Common myeloid progenitor, CD34-positive (primary cell): ENCODE measurements around the gene WDR86.

Source experiments
- CTCF ChIA-PET: fragments of 350-600 bp; sonication (Branson Sonifier 250); formaldehyde crosslinking; loops from one replicate; lab custom pipeline; 2021; ENCODE audit warnings: antibody characterized with exemption; lab: Charles Lee
- POLR2A ChIA-PET: fragments of 350-600 bp; sonication (Branson Sonifier 250); formaldehyde crosslinking; loops from one replicate; lab custom pipeline; 2021; ENCODE audit warnings: antibody characterized with exemption; lab: Charles Lee
- DNase-seq, 3 donors: peaks; one replicate each; pipeline versions ENCODE4 v3.0.0 to v3.0.0-alpha.2; 2013
- H3K27ac ChIP-seq, 2 experiments: 1 replicate in 1 of 2; 2 replicates in 1 of 2; pipeline ENCODE4 v1.7.0; 2013; ENCODE audit warnings: inconsistent platforms in 2 of 2, low read length in 2 of 2, mild to moderate bottlenecking in 2 of 2, low read depth in 1 of 2, moderate library complexity in 1 of 2; ENCODE audit not compliant: severe bottlenecking in 2 of 2, insufficient read depth in 1 of 2, poor library complexity in 1 of 2
- H3K27me3 ChIP-seq, 5 experiments: replicated peaks in 2 of 5; 1 replicate in 3 of 5; 2 replicates in 2 of 5; pipeline versions ENCODE4 v1.6.1 to v1.7.0; 2013; ENCODE audit warnings: low read length in 4 of 5, mild to moderate bottlenecking in 2 of 5, moderate library complexity in 2 of 5, inconsistent platforms in 1 of 5; ENCODE audit not compliant: insufficient read depth in 5 of 5, control insufficient read depth in 4 of 5
- H3K36me3 ChIP-seq, 4 experiments: 1 replicate in 2 of 4; 2 replicates in 2 of 4; pipeline versions ENCODE4 v1.6.1 to v1.7.0; 2013; ENCODE audit warnings: low read length in 3 of 4, control low read depth in 1 of 4, mild to moderate bottlenecking in 1 of 4; ENCODE audit not compliant: control insufficient read depth in 4 of 4, insufficient read depth in 4 of 4
- H3K4me1 ChIP-seq, 4 experiments: 1 replicate in 3 of 4; 2 replicates in 1 of 4; pipeline versions ENCODE4 v1.6.1 to v1.7.1; 2013; ENCODE audit warnings: low read length in 3 of 4, mild to moderate bottlenecking in 3 of 4, control low read depth in 1 of 4, inconsistent platforms in 1 of 4, moderate library complexity in 1 of 4; ENCODE audit not compliant: control insufficient read depth in 4 of 4, insufficient read depth in 4 of 4; ENCODE audit errors: control extremely low read depth in 1 of 4
- H3K4me3 ChIP-seq, 7 experiments: 1 replicate in 4 of 7; 2 replicates in 3 of 7; pipeline versions ENCODE4 v1.5.1 to v1.7.0; 2013; ENCODE audit warnings: mild to moderate bottlenecking in 7 of 7, low read length in 6 of 7, moderate library complexity in 6 of 7, inconsistent platforms in 2 of 7, low read depth in 2 of 7, control low read depth in 1 of 7; ENCODE audit not compliant: insufficient read depth in 4 of 7, control insufficient read depth in 1 of 7; ENCODE audit errors: extremely low read depth in 1 of 7
- H3K9me3 ChIP-seq, 5 experiments: 1 replicate in 4 of 5; 2 replicates in 1 of 5; pipeline versions ENCODE4 v1.6.1 to v1.7.1; 2013; ENCODE audit warnings: low read length in 4 of 5, mild to moderate bottlenecking in 2 of 5, inconsistent platforms in 1 of 5, low read depth in 1 of 5, moderate library complexity in 1 of 5; ENCODE audit not compliant: control insufficient read depth in 4 of 5, insufficient read depth in 2 of 5; ENCODE audit errors: control extremely low read depth in 1 of 5
- WGBS: methylation state at CpG from one replicate; pipeline ENCODE4 v1.1.5; 2013; ENCODE audit not compliant: insufficient coverage; 5-methylcytosine and 5-hydroxymethylcytosine counted together

The WDR86 gene

GRCh38 chr7:151427705-151428377 is 18.0 kb upstream of the WDR86 start:
- peaks cover 0 to 32% (median 18%) of the 10 kb centered on the region in 4 experiments for H3K4me1 ChIP-seq
- H3K27ac ChIP-seq, result no peak overlapping the region
- ChIA-PET CTCF (no interaction called here), POLR2A (no interaction called here)
- H3K36me3 ChIP-seq, result no peaks in the 10 kb centered on the region
- H3K4me3 ChIP-seq, result no peak overlapping the region
- peaks cover 0 to 29% (median 2%) of the 10 kb centered on the region in 5 experiments for H3K27me3 ChIP-seq
- H3K9me3 ChIP-seq, result peaks cover 0 to 3% (median 0%) of the 10 kb centered on the region in 5 experiments
- WGBS, result 100% methylated on average over 2 of the region's 10 CpGs
- DNase-seq, result no peak

GRCh38 chr7:151426904-151427704 is 17.3 kb upstream of the WDR86 start:
- no peaks in the 10 kb centered on the region for H3K36me3 ChIP-seq
- H3K9me3 ChIP-seq, result peaks cover 0 to 10% (median 4%) of the 10 kb centered on the region in 5 experiments
- DNase-seq, result no peak
- H3K27me3 ChIP-seq, result peaks cover 0 to 29% (median 2%) of the 10 kb centered on the region in 5 experiments
- no peak overlapping the region for H3K4me3 ChIP-seq
- H3K4me1 ChIP-seq, result peaks cover 0 to 25% (median 15%) of the 10 kb centered on the region in 4 experiments
- ChIA-PET CTCF (interaction anchor here (1.7 kb wide), 1 partner anchor 11 kb away, joined by 3 read pairs; no protein-coding TSS in a partner anchor), POLR2A (no interaction called here)
- H3K27ac ChIP-seq, result no peak overlapping the region
- 98% methylated on average over 20 of the region's 23 CpGs for WGBS

- Histone ChIP-seq H3K9me3 (peaks cover 0 to 16% (median 4%) of the 10 kb centered on the region in 5 experiments), H3K4me1 (peaks cover 0 to 25% (median 15%) of the 10 kb centered on the region in 4 experiments), H3K4me3 (no peak overlapping the region), H3K27ac (no peak overlapping the region), H3K27me3 (peaks cover 0 to 29% (median 2%) of the 10 kb centered on the region in 5 experiments), H3K36me3 (no peaks in the 10 kb centered on the region)
- DNase-seq, result no peak
- 94% methylated on average over 14 of the region's 14 CpGs for WGBS
- POLR2A ChIA-PET, result no interaction called here
- CTCF ChIA-PET, result interaction anchor here (1.7 kb wide), 1 partner anchor 11 kb away, joined by 3 read pairs; no protein-coding TSS in a partner anchor
Observed at GRCh38 chr7:151426441-151426903, 16.6 kb upstream of the WDR86 start.

- DNase-seq, result no peak
- ChIA-PET POLR2A (no interaction called here), CTCF (interaction anchor here (0.8 to 1.7 kb wide), 2 partner anchors 12 to 14 kb away, joined by 3 read pairs; no protein-coding TSS in a partner anchor)
- Histone ChIP-seq H3K4me3 (no peak overlapping the region), H3K4me1 (peaks cover 0 to 25% (median 15%) of the 10 kb centered on the region in 4 experiments), H3K27ac (no peak overlapping the region), H3K36me3 (no peaks in the 10 kb centered on the region), H3K9me3 (peaks cover 0 to 20% (median 4%) of the 10 kb centered on the region in 5 experiments), H3K27me3 (peaks cover 0 to 25% (median 2%) of the 10 kb centered on the region in 5 experiments)
- WGBS, result 91% methylated on average over 4 of the region's 7 CpGs
Observed at GRCh38 chr7:151425670-151426440, 16.0 kb upstream of the WDR86 start.

GRCh38 chr7:151424799-151425198 is 15.0 kb upstream of the WDR86 start:
- WGBS, result 94% methylated on average over 5 of the region's 5 CpGs
- Histone ChIP-seq H3K36me3 (no peaks in the 10 kb centered on the region), H3K27me3 (peaks cover 0 to 18% (median 2%) of the 10 kb centered on the region in 5 experiments), H3K4me1 (peaks cover 0 to 20% (median 10%) of the 10 kb centered on the region in 4 experiments), H3K27ac (no peak overlapping the region), H3K4me3 (no peak overlapping the region), H3K9me3 (peaks cover 0 to 28% (median 8%) of the 10 kb centered on the region in 5 experiments)
- CTCF ChIA-PET, result no interaction called here
- POLR2A ChIA-PET, result no interaction called here
- DNase-seq, result no peak

- Histone ChIP-seq H3K36me3 (no peaks in the 10 kb centered on the region), H3K27me3 (peaks cover 0 to 18% (median 2%) of the 10 kb centered on the region in 5 experiments), H3K4me3 (no peak overlapping the region), H3K27ac (no peak overlapping the region), H3K4me1 (peaks cover 0 to 12% (median 4%) of the 10 kb centered on the region in 4 experiments), H3K9me3 (peaks cover 2 to 32% (median 12%) of the 10 kb centered on the region in 5 experiments)
- DNase-seq, result no peak
- WGBS, result 91% methylated on average over 4 of the region's 5 CpGs
- POLR2A ChIA-PET, result no interaction called here
- CTCF ChIA-PET, result interaction anchor here (0.8 to 1.0 kb wide), 2 partner anchors 12 to 24 kb away, joined by 3 to 4 read pairs; no protein-coding TSS in a partner anchor
Observed at GRCh38 chr7:151423936-151424335, 14.1 kb upstream of the WDR86 start.
